Activated T-cell treated with anti-CD3 and anti-CD28 coated beads, Interleukin-2, amount 50 U/mL, for 72 hours (primary cell): ENCODE data around the gene BCL11A. TPM values are rescaled to one million over a fixed set of nuclear protein-coding genes. Genes with fewer than 3 reads are reported as not detected.

Source experiments
- ATAC-seq, 2 donors: fragments of 150-1000 bp; cut with Tn5 transposase; replicated peaks in 1 of 2; 2 replicates each; pipeline ENCODE4 v1.10.0; 2021; ENCODE audit warnings: moderate library complexity in 2 of 2, mild to moderate bottlenecking in 1 of 2
- DNase-seq, 2 donors: peaks; one replicate each; pipeline ENCODE4 v3.0.0; 2021 to 2022; ENCODE audit warnings: mixed read lengths in 1 of 2
- H3K27ac Mint-ChIP-seq: one replicate; pipeline ENCODE4 v1.8.0; 2022; ENCODE audit warnings: mild to moderate bottlenecking, moderate library complexity, mixed read lengths
- H3K27me3 Mint-ChIP-seq: one replicate; pipeline ENCODE4 v1.8.0; 2022; ENCODE audit warnings: low read depth, mixed read lengths
- H3K36me3 Mint-ChIP-seq, 2 donors: one replicate each; pipeline ENCODE4 v1.8.0; 2022; ENCODE audit warnings: mixed read lengths in 2 of 2, mild to moderate bottlenecking in 1 of 2; ENCODE audit not compliant: insufficient read depth in 2 of 2
- H3K4me1 Mint-ChIP-seq: one replicate; pipeline ENCODE4 v1.8.0; 2022; ENCODE audit warnings: low read depth, mixed read lengths
- H3K4me3 Mint-ChIP-seq, 2 donors: one replicate each; pipeline ENCODE4 v1.8.0; 2022; ENCODE audit warnings: mild to moderate bottlenecking in 2 of 2, mixed read lengths in 2 of 2, moderate library complexity in 2 of 2
- H3K9me3 Mint-ChIP-seq, 2 donors: one replicate each; pipeline ENCODE4 v1.8.0; 2022; ENCODE audit warnings: mixed read lengths in 2 of 2
- total RNA-seq, 2 donors: library from RNA; stranded (reverse); gene quantifications; one replicate each; pipeline ENCODE4 v1.2.3, GENCODE V29; 2022

Gene BCL11A
- total RNA-seq, 2 donors from 2014 or later: 1.00 to 1.2 TPM

DNA sequence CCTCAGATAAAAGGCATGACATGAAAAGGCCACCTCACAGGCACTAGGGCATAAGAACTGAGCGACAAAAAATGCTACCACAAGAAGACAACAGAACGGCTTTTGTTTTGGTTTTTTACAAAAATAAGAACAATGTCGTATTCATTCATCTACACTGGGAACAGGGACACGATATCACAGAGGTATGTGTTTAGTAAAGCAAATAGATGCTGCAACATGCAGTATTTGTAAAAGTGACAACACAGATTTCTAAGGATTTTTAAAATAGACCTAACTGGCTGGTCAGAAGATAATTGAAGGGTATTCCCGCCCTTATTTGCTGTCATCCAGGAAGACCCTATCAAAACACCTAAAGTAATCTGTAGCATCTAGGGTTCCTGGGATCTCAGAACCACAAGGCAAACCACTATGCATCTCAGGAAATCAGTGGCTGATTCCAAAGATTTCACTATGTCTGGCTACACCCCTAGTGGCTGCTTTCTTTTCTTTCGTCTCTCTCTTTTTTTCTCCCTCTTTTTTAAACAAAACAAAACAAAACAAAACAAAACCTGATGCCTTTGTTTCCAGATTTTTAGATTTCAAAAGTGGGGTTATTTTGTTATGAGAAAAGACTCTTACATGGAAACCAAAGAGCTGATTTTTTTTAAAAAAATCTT is 97.2 kb downstream of the BCL11A start:
- Mint-ChIP-seq H3K36me3 (no peaks in the 10 kb centered on the region), H3K27ac (no peak overlapping the region), H3K27me3 (no peaks in the 10 kb centered on the region), H3K4me1 (no peaks in the 10 kb centered on the region), H3K4me3 (no peak overlapping the region), H3K9me3 (no peaks in the 10 kb centered on the region)
- DNase-seq (no peak), ATAC-seq (no peak)

DNA sequence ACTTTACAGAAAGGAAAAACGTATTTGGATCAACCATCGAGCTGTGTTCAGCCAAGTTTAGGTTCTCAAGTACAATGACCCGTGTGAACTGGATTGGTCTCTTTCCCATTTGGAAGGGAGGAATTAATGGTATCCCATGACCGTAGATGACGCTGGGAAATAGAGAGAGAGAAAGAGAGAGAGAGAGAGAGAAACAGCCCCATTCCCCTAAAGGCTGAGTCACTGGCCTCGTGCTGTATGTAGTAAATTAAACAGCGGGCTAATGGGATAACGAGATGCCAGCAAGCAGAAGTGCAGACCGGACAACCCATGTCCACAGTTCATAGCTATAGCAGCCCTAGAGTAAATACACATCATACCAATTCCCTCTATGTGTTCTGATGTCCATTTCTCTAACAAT is 99.6 kb downstream of the BCL11A start:
- ATAC-seq: no peak
- no peaks in the 10 kb centered on the region for H3K36me3 Mint-ChIP-seq
- no peaks in the 10 kb centered on the region for H3K4me1 Mint-ChIP-seq
- no peaks in the 10 kb centered on the region for H3K9me3 Mint-ChIP-seq
- H3K27ac Mint-ChIP-seq: no peak overlapping the region
- no peak for DNase-seq
- no peak overlapping the region for H3K4me3 Mint-ChIP-seq
- H3K27me3 Mint-ChIP-seq: no peaks in the 10 kb centered on the region

DNA sequence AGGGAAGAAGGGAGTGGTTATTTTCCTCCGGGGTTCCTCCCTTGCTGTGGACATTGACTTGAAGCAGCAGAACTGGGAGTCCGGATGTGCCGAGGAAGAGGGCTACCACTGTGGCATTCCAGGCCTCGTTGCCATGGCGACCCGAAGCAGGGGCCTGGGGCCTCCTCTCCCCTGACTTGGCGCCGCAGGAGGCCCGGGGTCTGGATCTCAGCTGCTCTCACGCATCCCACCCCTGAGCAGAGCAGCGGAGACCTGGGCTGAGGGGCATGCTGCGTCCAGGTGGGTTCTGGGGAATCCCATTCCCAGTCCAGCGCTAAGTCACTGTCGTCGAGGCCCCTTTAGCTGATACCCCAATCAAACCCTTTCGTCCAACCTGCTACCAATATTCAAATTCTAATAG is 100.2 kb downstream of the BCL11A start:
- H3K36me3 Mint-ChIP-seq: no peaks in the 10 kb centered on the region
- ATAC-seq (no peak), DNase-seq (no peak)
- no peaks in the 10 kb centered on the region for H3K9me3 Mint-ChIP-seq
- H3K4me1 Mint-ChIP-seq: no peaks in the 10 kb centered on the region
- H3K4me3 Mint-ChIP-seq: no peak overlapping the region
- no peaks in the 10 kb centered on the region for H3K27me3 Mint-ChIP-seq
- H3K27ac Mint-ChIP-seq: no peak overlapping the region

DNA sequence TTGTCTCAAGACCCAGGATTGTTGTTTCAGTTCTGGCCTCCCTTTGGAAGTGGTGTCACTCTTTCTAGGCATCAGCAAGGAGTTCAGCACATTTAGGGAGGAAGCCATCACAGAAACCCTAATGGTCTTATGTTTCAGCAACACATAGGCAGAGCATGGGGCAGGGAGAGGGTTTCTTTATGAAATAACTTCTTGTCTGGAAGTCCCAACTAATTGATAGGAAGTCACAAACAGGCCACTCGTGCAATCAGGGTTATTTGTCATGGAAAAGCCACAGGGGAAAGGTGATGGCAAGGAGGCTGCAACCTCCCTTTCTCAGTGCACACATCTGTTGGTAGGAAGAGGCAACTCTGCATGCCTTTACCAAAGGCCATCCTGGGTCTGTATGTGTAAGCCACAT is 103.0 kb downstream of the BCL11A start:
- H3K4me1 Mint-ChIP-seq: peaks cover 9% of the 10 kb centered on the region
- H3K27me3 Mint-ChIP-seq: no peaks in the 10 kb centered on the region
- H3K36me3 Mint-ChIP-seq: no peaks in the 10 kb centered on the region
- no peak overlapping the region for H3K27ac Mint-ChIP-seq
- no peaks in the 10 kb centered on the region for H3K9me3 Mint-ChIP-seq
- DNase-seq: no peak
- H3K4me3 Mint-ChIP-seq: no peak overlapping the region
- ATAC-seq: no peak

DNA sequence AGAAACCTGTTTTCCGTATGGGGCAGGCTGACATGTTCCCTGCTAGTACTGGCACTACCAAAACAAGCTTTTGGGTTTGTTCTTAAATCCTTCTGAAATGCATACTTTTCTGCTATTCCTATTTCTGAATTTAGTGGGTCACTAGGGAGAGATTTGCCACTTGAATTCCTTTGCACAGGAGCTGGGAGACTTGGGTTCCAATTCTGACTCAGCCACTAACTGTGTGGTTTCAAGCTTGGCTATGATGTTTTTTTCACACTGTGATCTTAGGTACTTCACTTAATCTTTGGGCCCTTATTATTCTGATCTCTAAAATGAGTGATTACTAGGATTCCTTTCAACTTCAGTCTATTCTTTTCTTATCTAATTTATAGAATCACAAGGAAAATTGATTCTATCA is 105.5 kb downstream of the BCL11A start:
- H3K4me1 Mint-ChIP-seq: peaks cover 9% of the 10 kb centered on the region
- no peak overlapping the region for H3K4me3 Mint-ChIP-seq
- ATAC-seq: no peak
- no peaks in the 10 kb centered on the region for H3K36me3 Mint-ChIP-seq
- H3K27ac Mint-ChIP-seq: no peak overlapping the region
- H3K9me3 Mint-ChIP-seq: no peaks in the 10 kb centered on the region
- DNase-seq: no peak
- H3K27me3 Mint-ChIP-seq: no peaks in the 10 kb centered on the region

DNA sequence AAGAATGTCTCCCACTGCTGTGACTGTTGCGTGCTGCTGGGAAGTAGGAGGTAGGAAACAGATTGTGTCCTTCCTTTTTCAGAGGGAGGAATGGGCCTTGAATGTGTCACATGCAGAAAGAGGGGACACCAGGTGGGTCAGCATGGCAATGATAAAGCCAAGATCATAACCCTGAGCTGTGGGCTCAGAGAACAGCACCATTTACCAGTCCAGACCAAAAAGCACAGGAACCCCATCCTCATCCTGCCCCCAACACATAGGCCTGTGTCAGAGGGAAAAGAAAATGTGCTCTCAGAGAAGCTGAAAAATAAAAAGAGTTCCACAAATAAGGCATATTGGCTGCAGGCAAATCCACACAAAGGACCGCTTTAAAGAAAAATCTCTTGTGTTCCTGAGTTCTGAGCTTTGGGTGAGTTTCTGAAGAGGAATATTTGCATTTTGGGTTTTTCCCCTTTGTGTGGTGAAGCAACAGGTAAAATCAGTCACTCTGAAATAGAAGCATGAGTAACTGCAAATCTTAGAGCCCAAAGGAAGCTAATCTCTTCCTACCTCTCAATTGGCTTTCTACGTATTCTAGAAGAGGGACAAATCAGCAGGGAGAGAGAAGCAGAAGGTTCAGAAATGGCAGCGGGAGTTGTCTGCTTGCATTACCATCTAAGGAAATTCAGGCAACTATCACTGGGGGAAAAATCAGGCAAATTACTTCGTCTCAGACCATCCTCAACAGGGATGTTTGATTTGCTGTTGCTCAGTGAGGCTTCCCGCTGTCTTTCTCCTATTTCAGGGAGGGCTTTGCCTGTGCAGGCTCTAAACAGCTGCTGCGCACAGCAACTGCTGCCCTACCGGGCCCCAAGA is 106.8 kb downstream of the BCL11A start:
- Mint-ChIP-seq H3K9me3 (no peaks in the 10 kb centered on the region), H3K4me3 (no peak overlapping the region), H3K36me3 (no peaks in the 10 kb centered on the region), H3K27ac (no peak overlapping the region), H3K4me1 (peaks cover 9% of the 10 kb centered on the region), H3K27me3 (no peaks in the 10 kb centered on the region)
- ATAC-seq: peak in 1 of 2 donors; percentile 37
- DNase-seq: no peak

DNA sequence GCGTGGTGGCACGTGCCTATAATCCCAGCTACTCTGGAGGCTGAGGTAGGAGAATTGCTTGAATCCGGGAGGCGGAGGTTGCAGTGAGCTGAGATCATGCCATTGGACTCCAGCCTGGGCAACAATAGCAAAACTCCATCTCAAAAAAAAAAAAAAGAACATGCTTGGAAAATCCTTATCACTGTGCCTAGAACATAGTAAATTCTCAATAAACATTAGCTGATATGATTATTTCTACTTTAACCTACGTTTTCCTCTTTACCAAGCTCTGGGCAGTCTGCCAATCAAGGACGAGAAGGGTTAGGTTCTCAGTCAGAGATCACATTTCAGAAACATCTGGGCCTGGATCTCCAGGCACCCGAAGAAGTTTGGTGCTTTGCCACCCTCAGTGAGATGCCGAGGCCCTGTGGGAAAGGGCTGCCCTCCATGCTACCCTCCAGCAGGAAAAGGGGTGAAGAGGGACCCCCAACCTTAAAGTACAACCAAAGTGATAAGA is 107.7 kb downstream of the BCL11A start:
- Mint-ChIP-seq H3K9me3 (no peaks in the 10 kb centered on the region), H3K27me3 (no peaks in the 10 kb centered on the region), H3K36me3 (no peaks in the 10 kb centered on the region), H3K4me3 (no peak overlapping the region), H3K4me1 (peaks cover 9% of the 10 kb centered on the region), H3K27ac (no peak overlapping the region)
- DNase-seq: no peak
- no peak for ATAC-seq

DNA sequence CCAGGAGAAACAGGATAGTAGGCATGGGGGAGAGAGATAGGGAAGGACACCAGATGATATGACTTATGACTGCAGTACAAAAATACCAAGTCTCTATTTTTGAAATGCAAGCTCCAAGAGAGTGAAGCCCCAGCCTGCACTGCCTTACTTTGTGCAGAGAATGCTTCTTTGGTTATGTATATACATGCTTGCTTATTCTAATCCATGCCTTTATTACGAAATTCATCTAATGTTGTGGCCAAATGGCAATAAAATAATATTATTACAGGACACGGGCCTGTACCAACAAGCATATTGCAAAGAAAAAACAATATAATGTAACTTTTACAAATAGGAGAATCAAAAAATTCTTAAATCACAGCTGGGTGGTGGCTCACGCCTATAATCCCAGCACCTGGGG is 110.8 kb downstream of the BCL11A start:
- ATAC-seq (no peak), DNase-seq (no peak)
- no peaks in the 10 kb centered on the region for H3K9me3 Mint-ChIP-seq
- H3K4me3 Mint-ChIP-seq: no peak overlapping the region
- H3K27me3 Mint-ChIP-seq: no peaks in the 10 kb centered on the region
- no peaks in the 10 kb centered on the region for H3K36me3 Mint-ChIP-seq
- H3K27ac Mint-ChIP-seq: no peak overlapping the region
- H3K4me1 Mint-ChIP-seq: peaks cover 9% of the 10 kb centered on the region

DNA sequence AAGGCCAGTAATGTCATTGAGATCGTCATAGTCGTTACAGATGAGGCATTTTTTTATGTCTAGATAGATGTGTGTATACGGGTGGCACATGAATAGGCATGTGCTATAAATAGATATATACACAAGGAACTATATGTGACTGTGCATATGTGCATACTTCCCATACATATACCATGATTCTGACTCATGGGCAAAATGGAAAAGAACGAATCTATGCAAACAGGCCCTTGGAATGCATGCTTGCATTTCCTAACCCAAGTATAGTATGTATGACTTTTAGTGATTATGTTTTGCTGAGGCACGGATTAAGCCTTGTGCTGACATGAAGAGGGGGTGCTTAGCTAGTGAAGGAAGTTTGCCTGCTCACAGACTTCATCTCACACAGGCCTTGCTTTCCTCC is 111.7 kb downstream of the BCL11A start:
- no peak for ATAC-seq
- no peaks in the 10 kb centered on the region for H3K27me3 Mint-ChIP-seq
- DNase-seq: no peak
- peaks cover 6% of the 10 kb centered on the region for H3K4me1 Mint-ChIP-seq
- no peak overlapping the region for H3K4me3 Mint-ChIP-seq
- H3K36me3 Mint-ChIP-seq: no peaks in the 10 kb centered on the region
- no peak overlapping the region for H3K27ac Mint-ChIP-seq
- H3K9me3 Mint-ChIP-seq: no peaks in the 10 kb centered on the region

DNA sequence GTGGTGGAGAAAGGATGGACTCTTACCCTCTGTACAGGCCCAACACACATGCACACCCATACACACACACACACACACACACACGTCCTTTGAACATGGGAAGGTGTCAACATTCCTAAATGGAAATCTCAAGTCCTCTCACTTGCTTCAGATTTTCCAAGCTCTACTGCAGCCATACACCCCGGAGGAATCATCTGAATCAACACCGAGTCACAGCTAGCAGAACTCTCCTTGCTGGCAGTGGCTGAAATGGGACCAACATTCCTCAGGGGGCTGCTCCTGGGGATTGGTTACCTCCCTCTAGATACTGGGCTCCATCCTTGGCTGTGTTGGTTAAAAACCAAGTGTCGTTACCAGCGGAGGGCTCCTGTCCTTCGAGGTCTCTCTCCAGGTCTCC is 112.7 kb downstream of the BCL11A start:
- Mint-ChIP-seq H3K4me3 (no peak overlapping the region), H3K36me3 (no peaks in the 10 kb centered on the region), H3K27ac (no peak overlapping the region), H3K27me3 (no peaks in the 10 kb centered on the region), H3K4me1 (no peaks in the 10 kb centered on the region), H3K9me3 (no peaks in the 10 kb centered on the region)
- ATAC-seq (no peak), DNase-seq (no peak)

DNA sequence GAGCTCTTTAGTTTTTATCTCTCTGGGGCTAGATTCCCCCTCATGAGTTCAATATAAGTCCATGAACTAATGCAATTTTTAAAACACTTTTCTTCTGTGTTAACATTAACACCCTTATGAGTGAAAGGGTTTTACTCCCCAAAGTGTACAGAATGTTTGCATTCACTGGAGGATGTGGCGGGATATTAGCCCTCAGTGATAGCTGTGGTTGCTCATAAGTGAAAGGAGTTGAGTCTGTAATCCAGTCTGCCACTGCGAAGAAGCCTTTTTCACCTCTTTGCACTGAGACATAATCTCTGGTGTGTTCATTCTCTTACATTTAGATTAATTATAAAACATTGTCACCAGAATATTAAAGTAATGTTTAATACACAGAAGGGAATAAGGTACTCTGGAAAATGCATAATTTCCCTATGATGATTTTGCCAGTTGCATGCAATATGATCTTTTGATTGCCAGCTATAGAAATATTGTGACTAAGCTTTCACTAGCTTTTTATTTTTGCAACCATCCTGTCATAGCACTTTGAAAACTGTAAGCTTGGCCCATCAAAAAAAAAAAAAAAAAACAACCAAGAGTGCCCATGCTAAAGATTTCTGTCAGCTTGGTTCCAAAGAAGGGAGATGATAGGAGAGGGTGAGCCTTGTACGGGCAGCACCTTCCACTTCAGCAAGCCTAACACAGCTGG is 113.2 kb downstream of the BCL11A start:
- H3K4me3 Mint-ChIP-seq: no peak overlapping the region
- no peaks in the 10 kb centered on the region for H3K27me3 Mint-ChIP-seq
- DNase-seq (no peak), ATAC-seq (no peak)
- H3K36me3 Mint-ChIP-seq: no peaks in the 10 kb centered on the region
- no peak overlapping the region for H3K27ac Mint-ChIP-seq
- H3K4me1 Mint-ChIP-seq: no peaks in the 10 kb centered on the region
- H3K9me3 Mint-ChIP-seq: no peaks in the 10 kb centered on the region

DNA sequence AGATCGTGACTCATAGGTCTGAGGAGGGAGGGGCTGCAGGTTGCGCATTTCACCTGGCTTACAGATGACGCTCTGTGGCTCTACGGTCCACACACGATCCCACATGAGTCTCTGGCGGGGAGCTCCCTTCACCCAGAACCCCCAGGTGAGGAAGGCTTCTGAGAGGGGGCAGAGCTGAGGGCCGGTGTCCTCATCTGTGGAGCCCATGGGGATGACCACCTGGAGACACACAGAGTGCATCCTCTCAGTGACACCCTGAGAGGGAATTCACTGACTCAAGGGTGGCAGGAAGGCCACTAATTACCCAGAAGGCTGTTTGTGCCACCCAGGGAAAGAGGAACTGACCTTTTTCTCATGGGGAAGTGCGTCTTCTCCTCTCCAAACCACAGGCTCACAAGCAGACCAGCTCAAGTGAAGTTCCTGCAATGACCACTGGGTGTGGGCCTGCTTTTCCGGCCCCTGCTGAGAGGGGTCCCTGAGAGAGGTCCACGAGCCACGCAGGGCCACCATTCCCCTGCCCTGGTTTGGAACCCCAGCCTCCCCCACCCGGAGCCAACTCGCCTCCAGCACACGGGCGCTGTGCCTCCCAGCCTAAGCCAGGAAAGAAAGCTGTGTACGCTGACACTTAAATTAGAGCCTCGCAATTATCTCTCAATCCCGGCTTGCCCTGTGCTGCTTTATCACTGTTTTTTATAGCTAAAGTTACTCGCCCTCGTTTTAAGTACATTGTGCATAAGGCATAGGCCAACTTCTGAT is 114.1 kb downstream of the BCL11A start:
- no peaks in the 10 kb centered on the region for H3K9me3 Mint-ChIP-seq

DNA sequence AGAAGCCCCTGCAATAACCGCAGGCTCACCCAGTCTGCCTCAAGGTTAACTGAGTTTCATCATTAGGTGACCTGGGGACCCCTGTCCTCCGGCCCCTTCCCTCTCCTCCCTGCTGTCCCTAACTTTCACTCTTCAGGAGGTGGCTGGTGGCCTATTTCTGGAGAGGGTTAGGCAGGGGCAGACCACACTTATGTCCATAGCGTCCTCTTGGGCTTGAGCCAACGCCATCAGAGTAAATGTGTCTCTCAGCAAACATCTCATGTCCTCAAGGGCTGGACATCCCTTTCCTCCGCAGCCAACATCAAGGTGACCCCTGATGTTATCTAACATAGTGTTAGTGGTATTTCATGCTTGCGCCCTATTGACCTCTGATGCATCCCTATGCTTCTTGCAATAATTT is 114.8 kb downstream of the BCL11A start:
- ATAC-seq: no peak

More for the DNA sequence above, 114.1 kb downstream of the BCL11A start:
- no peak overlapping the region for H3K27ac Mint-ChIP-seq
- H3K36me3 Mint-ChIP-seq: no peaks in the 10 kb centered on the region
- no peaks in the 10 kb centered on the region for H3K4me1 Mint-ChIP-seq
- ATAC-seq: no peak
- no peaks in the 10 kb centered on the region for H3K27me3 Mint-ChIP-seq
- DNase-seq: no peak
- H3K4me3 Mint-ChIP-seq: no peak overlapping the region

More for the DNA sequence above, 114.8 kb downstream of the BCL11A start:
- no peaks in the 10 kb centered on the region for H3K27me3 Mint-ChIP-seq
- no peak for DNase-seq
- no peak overlapping the region for H3K27ac Mint-ChIP-seq
- no peaks in the 10 kb centered on the region for H3K4me1 Mint-ChIP-seq
- H3K36me3 Mint-ChIP-seq: no peaks in the 10 kb centered on the region
- no peaks in the 10 kb centered on the region for H3K9me3 Mint-ChIP-seq
- no peak overlapping the region for H3K4me3 Mint-ChIP-seq
